H9 (cell line): ENCODE measurements around the gene EHD4. TPM values are rescaled to one million over a fixed set of nuclear protein-coding genes. Genes with fewer than 3 reads are reported as not detected.

Experiments
- DNase-seq: peaks from one replicate; pipeline ENCODE4 v3.0.0-alpha.2; 2017
- H2AFZ ChIP-seq: one replicate; pipeline ENCODE4 v1.6.1; 2013; ENCODE audit warnings: mild to moderate bottlenecking, low read length, control low read depth, moderate library complexity
- H2AK5ac ChIP-seq: 2 replicates; pipeline ENCODE4 v1.6.1; 2013; ENCODE audit warnings: low read length, control low read depth, mixed read lengths; ENCODE audit not compliant: insufficient read length
- H2BK120ac ChIP-seq: one replicate; pipeline ENCODE4 v1.6.1; 2013; ENCODE audit warnings: low read depth, mild to moderate bottlenecking, low read length, control low read depth, inconsistent platforms; ENCODE audit not compliant: poor library complexity, severe bottlenecking
- H2BK12ac ChIP-seq: 2 replicates; pipeline ENCODE4 v1.6.1; 2013; ENCODE audit warnings: low read length, control low read depth, mixed read lengths, low read depth; ENCODE audit not compliant: insufficient read length
- H2BK15ac ChIP-seq: 2 replicates; pipeline ENCODE4 v1.6.1; 2013; ENCODE audit warnings: low read depth, low read length, control low read depth
- H2BK20ac ChIP-seq: one replicate; pipeline ENCODE4 v1.6.1; 2013; ENCODE audit warnings: low read depth, mild to moderate bottlenecking, low read length, control low read depth, inconsistent platforms; ENCODE audit not compliant: poor library complexity, severe bottlenecking
- H2BK5ac ChIP-seq: 2 replicates; pipeline ENCODE4 v1.6.1; 2013; ENCODE audit warnings: low read length, control low read depth, mixed read lengths; ENCODE audit not compliant: insufficient read length
- H3K14ac ChIP-seq: 2 replicates; pipeline ENCODE4 v1.6.1; 2013; ENCODE audit warnings: low read length, control low read depth; ENCODE audit not compliant: insufficient read depth
- H3K18ac ChIP-seq: 2 replicates; pipeline ENCODE4 v1.6.1; 2013; ENCODE audit warnings: low read depth, mild to moderate bottlenecking, mixed read lengths, low read length, control low read depth; ENCODE audit not compliant: insufficient read length
- H3K23ac ChIP-seq: 2 replicates; pipeline ENCODE4 v1.6.1; 2013; ENCODE audit warnings: low read length, control low read depth, mixed read lengths, low read depth; ENCODE audit not compliant: insufficient read length
- H3K23me2 ChIP-seq: 2 replicates; pipeline ENCODE4 v1.6.1; 2013; ENCODE audit warnings: low read depth, mild to moderate bottlenecking, mixed read lengths, low read length, control low read depth; ENCODE audit not compliant: insufficient read length, poor library complexity, severe bottlenecking
- H3K27ac ChIP-seq: 2 replicates; pipeline ENCODE4 v1.5.1; 2013; ENCODE audit warnings: low read length, control low read depth, mixed read lengths, low read depth; ENCODE audit not compliant: insufficient read length
- H3K27me3 ChIP-seq: 2 replicates; pipeline ENCODE4 v1.6.1; 2013; ENCODE audit warnings: low read length, control low read depth, inconsistent platforms; ENCODE audit not compliant: insufficient read depth
- H3K4ac ChIP-seq: 2 replicates; pipeline ENCODE4 v1.6.1; 2013; ENCODE audit warnings: low read depth, mild to moderate bottlenecking, control low read depth, inconsistent platforms, low read length, moderate library complexity
- H3K4me1 ChIP-seq: 2 replicates; pipeline ENCODE4 v1.6.1; 2013; ENCODE audit warnings: low read length, control low read depth, inconsistent platforms; ENCODE audit not compliant: insufficient read depth
- H3K4me2 ChIP-seq: 2 replicates; pipeline ENCODE4 v1.6.1; 2013; ENCODE audit warnings: low read length, control low read depth, mixed read lengths; ENCODE audit not compliant: insufficient read length, insufficient read depth
- H3K56ac ChIP-seq: 2 replicates; pipeline ENCODE4 v1.6.1; 2013; ENCODE audit warnings: low read depth, mild to moderate bottlenecking, mixed read lengths, low read length, control low read depth; ENCODE audit not compliant: insufficient read length
- H3K79me1 ChIP-seq: 2 replicates; pipeline ENCODE4 v1.6.1; 2013; ENCODE audit warnings: low read depth, mild to moderate bottlenecking, moderate library complexity, low read length, control low read depth, inconsistent platforms; ENCODE audit not compliant: insufficient read depth, poor library complexity, severe bottlenecking
- H3K79me2 ChIP-seq: 2 replicates; pipeline ENCODE4 v1.6.1; 2013; ENCODE audit warnings: low read length, control low read depth, inconsistent platforms; ENCODE audit not compliant: insufficient read depth
- H3K9ac ChIP-seq: 2 replicates; pipeline ENCODE4 v1.6.1; 2013; ENCODE audit warnings: low read length, control low read depth, mixed read lengths; ENCODE audit not compliant: insufficient read length; ENCODE audit errors: extremely low read depth
- H3K9me3 ChIP-seq: one replicate; pipeline ENCODE4 v1.6.1; 2013; ENCODE audit warnings: low read depth, low read length, inconsistent platforms; ENCODE audit not compliant: control insufficient read depth
- H3T11ph ChIP-seq: one replicate; pipeline ENCODE4 v1.6.1; 2013; ENCODE audit warnings: mild to moderate bottlenecking, low read length, control low read depth, inconsistent platforms
- H4K20me1 ChIP-seq: one replicate; pipeline ENCODE4 v1.6.1; 2013; ENCODE audit not compliant: control insufficient read depth, insufficient read length, insufficient read depth
- H4K5ac ChIP-seq: 2 replicates; pipeline ENCODE4 v1.6.1; 2013; ENCODE audit warnings: low read depth, mild to moderate bottlenecking, mixed read lengths, low read length, control low read depth; ENCODE audit not compliant: insufficient read length
- H4K8ac ChIP-seq: replicated peaks from 2 replicates; pipeline ENCODE4 v1.6.1; 2013; ENCODE audit warnings: low read length, control low read depth, mixed read lengths, low read depth; ENCODE audit not compliant: insufficient read length
- H4K91ac ChIP-seq: 2 replicates; pipeline ENCODE4 v1.6.1; 2013; ENCODE audit warnings: low read depth, mild to moderate bottlenecking, moderate library complexity, mixed read lengths, low read length, control low read depth; ENCODE audit not compliant: insufficient read length
- H3K27ac Mint-ChIP-seq, 3 experiments: 2 replicates in 2 of 3; 3 replicates in 1 of 3; pipeline ENCODE4 v1.8.0; 2020 to 2021; ENCODE audit warnings: mixed read lengths in 3 of 3, mild to moderate bottlenecking in 1 of 3, moderate library complexity in 1 of 3
- H3K27me3 Mint-ChIP-seq: 2 replicates; pipeline ENCODE4 v1.8.0; 2021; ENCODE audit warnings: low read depth, mild to moderate bottlenecking, moderate library complexity, mixed read lengths
- H3K36me3 Mint-ChIP-seq, 3 experiments: 2 replicates in 2 of 3; 3 replicates in 1 of 3; pipeline ENCODE4 v1.8.0; 2020 to 2021; ENCODE audit warnings: low read depth in 3 of 3, mixed read lengths in 3 of 3; ENCODE audit not compliant: insufficient read depth in 1 of 3
- H3K4me1 Mint-ChIP-seq, 2 experiments: 2 replicates each; pipeline ENCODE4 v1.8.0; 2020; ENCODE audit warnings: mixed read lengths in 2 of 2
- H3K4me3 Mint-ChIP-seq, 2 experiments: 2 replicates in 1 of 2; 3 replicates in 1 of 2; pipeline ENCODE4 v1.8.0; 2020 to 2021; ENCODE audit warnings: mild to moderate bottlenecking in 2 of 2, mixed read lengths in 2 of 2, moderate library complexity in 1 of 2
- H3K9me3 Mint-ChIP-seq, 2 experiments: 2 replicates in 1 of 2; 3 replicates in 1 of 2; pipeline ENCODE4 v1.8.0; 2020; ENCODE audit warnings: mild to moderate bottlenecking in 2 of 2, mixed read lengths in 2 of 2, moderate library complexity in 1 of 2
- WGBS: extraction: QIAGEN DNeasy Blood & Tissue Kit; methylation state at CpG from one replicate; pipeline ENCODE4 v1.1.7; 2013; ENCODE audit warnings: missing lambda C conversion rate, low lambda C conversion rate, mixed read lengths; ENCODE audit not compliant: insufficient read length; ENCODE audit errors: extremely low coverage; 5-methylcytosine and 5-hydroxymethylcytosine counted together
- total RNA-seq: library from RNA; stranded (reverse); gene quantifications from 2 replicates; pipeline ENCODE4 v1.2.1, GENCODE V29; 2021
- TF ChIP-seq, protein P1 (sequence below): fragments of 200-600 bp; sonication (generic); conservative IDR thresholded peaks from 3 replicates; pipeline ENCODE4 v1.8.0; 2021; ENCODE audit warnings: antibody characterized with exemption, mild to moderate bottlenecking

EHD4 gene
- total RNA-seq, 1 experiment from 2014 or later: 22.9 TPM

DNA sequence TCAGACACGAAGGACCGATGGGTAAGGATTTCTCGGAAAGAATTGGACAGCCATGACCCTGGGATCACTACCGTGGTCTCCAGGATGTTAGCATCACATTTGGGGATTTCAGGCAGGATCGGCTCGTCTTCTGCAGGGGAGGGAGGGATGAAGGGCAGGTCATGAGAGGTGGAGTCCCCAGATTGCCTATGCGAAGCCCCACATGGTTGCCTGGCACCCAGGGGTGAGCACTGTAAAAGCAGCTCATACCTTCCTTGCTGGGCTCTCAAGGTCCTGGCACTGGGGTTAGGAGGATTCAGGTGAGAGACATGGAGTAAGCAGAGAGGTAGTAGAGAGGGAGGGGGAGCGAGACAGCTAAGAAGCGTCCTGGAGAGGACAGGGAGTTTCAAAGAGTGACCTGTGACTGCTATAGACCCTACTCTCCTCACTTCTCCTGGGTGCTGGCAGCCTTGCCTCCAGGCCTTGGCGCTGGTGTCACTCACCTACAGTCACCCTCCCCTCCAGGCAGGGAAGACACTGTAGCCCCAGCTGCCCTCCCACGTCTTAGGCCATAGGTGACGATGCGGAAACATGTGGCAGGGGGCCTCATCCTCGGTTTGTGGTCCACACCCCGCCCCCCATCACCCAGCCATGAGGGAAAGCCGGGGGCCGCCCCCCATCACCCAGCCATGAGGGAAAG lies 15.0 kb upstream of the EHD4 start:
- WGBS: no CpG with 5 or more reads among the region's 17 CpGs
- Mint-ChIP-seq H3K9me3 (no peaks in the 10 kb centered on the region), H3K27ac (peak overlapping the region in 1 of 3 experiments; percentile 37; a peak in 1 of 7 replicates), H3K4me1 (peaks cover 6 to 7% of the 10 kb centered on the region in 2 experiments), H3K4me3 (no peak overlapping the region), H3K27me3 (peaks cover 2% of the 10 kb centered on the region), H3K36me3 (no peaks in the 10 kb centered on the region)
- H2BK15ac ChIP-seq: no peak overlapping the region
- H3K23ac ChIP-seq: no peak overlapping the region
- no peak overlapping the region for H2BK12ac ChIP-seq
- no peak overlapping the region for H3T11ph ChIP-seq
- H3K4me2 ChIP-seq: no peak overlapping the region
- no peaks in the 10 kb centered on the region; the same call in 1 of the 2 replicates for H3K4me1 ChIP-seq
- H3K18ac ChIP-seq: no peak overlapping the region
- no peak overlapping the region for H4K8ac ChIP-seq
- H3K9me3 ChIP-seq: no peaks in the 10 kb centered on the region
- DNase-seq: no peak
- no peak overlapping the region for H4K91ac ChIP-seq
- no peak overlapping the region for H2BK120ac ChIP-seq
- no peak overlapping the region for H2BK20ac ChIP-seq
- H3K79me2 ChIP-seq: no peaks in the 10 kb centered on the region
- TF ChIP-seq, protein P1, sequence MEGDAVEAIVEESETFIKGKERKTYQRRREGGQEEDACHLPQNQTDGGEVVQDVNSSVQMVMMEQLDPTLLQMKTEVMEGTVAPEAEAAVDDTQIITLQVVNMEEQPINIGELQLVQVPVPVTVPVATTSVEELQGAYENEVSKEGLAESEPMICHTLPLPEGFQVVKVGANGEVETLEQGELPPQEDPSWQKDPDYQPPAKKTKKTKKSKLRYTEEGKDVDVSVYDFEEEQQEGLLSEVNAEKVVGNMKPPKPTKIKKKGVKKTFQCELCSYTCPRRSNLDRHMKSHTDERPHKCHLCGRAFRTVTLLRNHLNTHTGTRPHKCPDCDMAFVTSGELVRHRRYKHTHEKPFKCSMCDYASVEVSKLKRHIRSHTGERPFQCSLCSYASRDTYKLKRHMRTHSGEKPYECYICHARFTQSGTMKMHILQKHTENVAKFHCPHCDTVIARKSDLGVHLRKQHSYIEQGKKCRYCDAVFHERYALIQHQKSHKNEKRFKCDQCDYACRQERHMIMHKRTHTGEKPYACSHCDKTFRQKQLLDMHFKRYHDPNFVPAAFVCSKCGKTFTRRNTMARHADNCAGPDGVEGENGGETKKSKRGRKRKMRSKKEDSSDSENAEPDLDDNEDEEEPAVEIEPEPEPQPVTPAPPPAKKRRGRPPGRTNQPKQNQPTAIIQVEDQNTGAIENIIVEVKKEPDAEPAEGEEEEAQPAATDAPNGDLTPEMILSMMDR: no peak
- no peak overlapping the region for H3K4ac ChIP-seq
- H3K79me1 ChIP-seq: no peaks in the 10 kb centered on the region
- no peak overlapping the region for H3K14ac ChIP-seq
- H3K27ac ChIP-seq: no peak overlapping the region
- no peak overlapping the region for H4K5ac ChIP-seq
- H3K56ac ChIP-seq: no peak overlapping the region
- H2AK5ac ChIP-seq: no peak overlapping the region
- H3K27me3 ChIP-seq: no peaks in the 10 kb centered on the region
- no peak overlapping the region for H2BK5ac ChIP-seq
- no peaks in the 10 kb centered on the region for H3K23me2 ChIP-seq
- H4K20me1 ChIP-seq: no peaks in the 10 kb centered on the region
- no peak overlapping the region for H3K9ac ChIP-seq
- H2AFZ ChIP-seq: no peak overlapping the region
